ENCODE results near the gene RAB40C.

RAB40C gene

DNA sequence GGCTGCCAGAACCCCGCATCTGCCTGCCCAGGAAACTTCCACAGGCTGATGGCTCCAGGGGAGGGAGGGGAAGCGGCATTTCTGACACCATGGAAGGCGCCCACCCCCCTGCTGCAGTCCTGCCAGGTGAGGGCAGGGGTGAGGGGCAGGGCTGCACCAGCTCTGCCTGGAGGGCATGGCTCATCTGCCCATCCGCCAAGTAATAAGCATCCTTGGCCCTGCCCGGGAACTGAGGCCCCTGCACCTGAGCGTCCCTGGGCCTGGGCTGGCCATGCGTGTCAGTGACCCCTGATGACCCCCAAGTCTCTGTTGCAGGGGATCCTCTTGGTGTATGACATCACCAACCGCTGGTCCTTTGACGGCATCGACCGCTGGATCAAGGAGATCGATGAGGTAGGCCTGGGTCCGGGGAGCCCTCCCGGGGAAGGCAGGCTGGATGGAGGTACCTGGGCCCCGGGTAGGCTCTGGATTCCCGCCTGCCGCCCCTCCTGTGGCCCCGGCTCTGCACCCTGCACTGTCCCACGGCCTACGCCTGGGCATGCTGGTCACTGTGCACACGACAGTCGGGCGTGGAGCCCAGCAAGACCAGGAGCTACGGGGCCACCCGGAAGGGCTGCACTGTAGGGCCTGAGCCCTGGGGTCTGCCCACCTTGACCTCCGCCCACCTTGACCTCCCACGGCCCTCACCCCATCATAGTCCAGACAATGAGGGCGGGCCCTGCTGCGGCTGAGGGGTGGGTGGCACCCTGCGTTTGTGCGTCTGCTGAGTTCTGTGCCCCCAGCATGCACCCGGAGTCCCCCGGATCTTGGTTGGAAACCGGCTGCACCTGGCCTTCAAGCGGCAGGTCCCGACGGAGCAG lies 35.5 kb downstream of the RAB40C start:
- TF ChIP-seq GABPA (IDR thresholded peaks at IDR 0.05; ENCODE audit: low read depth) (no peak), POLR2AphosphoS5 (IDR thresholded peaks at IDR 0.05; ENCODE audit: low read depth) (no peak), SPI1 (IDR thresholded peaks at IDR 0.05; ENCODE audit: borderline replicate concordance, low read depth) (no peak)
- TF ChIP-seq, protein P1, sequence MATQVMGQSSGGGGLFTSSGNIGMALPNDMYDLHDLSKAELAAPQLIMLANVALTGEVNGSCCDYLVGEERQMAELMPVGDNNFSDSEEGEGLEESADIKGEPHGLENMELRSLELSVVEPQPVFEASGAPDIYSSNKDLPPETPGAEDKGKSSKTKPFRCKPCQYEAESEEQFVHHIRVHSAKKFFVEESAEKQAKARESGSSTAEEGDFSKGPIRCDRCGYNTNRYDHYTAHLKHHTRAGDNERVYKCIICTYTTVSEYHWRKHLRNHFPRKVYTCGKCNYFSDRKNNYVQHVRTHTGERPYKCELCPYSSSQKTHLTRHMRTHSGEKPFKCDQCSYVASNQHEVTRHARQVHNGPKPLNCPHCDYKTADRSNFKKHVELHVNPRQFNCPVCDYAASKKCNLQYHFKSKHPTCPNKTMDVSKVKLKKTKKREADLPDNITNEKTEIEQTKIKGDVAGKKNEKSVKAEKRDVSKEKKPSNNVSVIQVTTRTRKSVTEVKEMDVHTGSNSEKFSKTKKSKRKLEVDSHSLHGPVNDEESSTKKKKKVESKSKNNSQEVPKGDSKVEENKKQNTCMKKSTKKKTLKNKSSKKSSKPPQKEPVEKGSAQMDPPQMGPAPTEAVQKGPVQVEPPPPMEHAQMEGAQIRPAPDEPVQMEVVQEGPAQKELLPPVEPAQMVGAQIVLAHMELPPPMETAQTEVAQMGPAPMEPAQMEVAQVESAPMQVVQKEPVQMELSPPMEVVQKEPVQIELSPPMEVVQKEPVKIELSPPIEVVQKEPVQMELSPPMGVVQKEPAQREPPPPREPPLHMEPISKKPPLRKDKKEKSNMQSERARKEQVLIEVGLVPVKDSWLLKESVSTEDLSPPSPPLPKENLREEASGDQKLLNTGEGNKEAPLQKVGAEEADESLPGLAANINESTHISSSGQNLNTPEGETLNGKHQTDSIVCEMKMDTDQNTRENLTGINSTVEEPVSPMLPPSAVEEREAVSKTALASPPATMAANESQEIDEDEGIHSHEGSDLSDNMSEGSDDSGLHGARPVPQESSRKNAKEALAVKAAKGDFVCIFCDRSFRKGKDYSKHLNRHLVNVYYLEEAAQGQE (IDR thresholded peaks at IDR 0.05; ENCODE audit: insufficient replicate concordance, low read depth) = no peak
- TF ChIP-seq, protein P2, sequence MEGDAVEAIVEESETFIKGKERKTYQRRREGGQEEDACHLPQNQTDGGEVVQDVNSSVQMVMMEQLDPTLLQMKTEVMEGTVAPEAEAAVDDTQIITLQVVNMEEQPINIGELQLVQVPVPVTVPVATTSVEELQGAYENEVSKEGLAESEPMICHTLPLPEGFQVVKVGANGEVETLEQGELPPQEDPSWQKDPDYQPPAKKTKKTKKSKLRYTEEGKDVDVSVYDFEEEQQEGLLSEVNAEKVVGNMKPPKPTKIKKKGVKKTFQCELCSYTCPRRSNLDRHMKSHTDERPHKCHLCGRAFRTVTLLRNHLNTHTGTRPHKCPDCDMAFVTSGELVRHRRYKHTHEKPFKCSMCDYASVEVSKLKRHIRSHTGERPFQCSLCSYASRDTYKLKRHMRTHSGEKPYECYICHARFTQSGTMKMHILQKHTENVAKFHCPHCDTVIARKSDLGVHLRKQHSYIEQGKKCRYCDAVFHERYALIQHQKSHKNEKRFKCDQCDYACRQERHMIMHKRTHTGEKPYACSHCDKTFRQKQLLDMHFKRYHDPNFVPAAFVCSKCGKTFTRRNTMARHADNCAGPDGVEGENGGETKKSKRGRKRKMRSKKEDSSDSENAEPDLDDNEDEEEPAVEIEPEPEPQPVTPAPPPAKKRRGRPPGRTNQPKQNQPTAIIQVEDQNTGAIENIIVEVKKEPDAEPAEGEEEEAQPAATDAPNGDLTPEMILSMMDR (IDR thresholded peaks at IDR 0.05; ENCODE audit: insufficient read depth, low read length) = no peak
- Histone ChIP-seq H3K27ac (replicated peaks) (no peak overlapping the region), H3K4me3 (replicated peaks; ENCODE audit: insufficient read depth, low read length) (no peak overlapping the region), H3K27me3 (ENCODE audit: insufficient read depth, poor library complexity, severe bottlenecking) (no peaks in the 10 kb centered on the region)
- DNase-seq (ENCODE audit: low read depth in 1 of 2, low spot score in 1 of 2) = no peak

DNA sequence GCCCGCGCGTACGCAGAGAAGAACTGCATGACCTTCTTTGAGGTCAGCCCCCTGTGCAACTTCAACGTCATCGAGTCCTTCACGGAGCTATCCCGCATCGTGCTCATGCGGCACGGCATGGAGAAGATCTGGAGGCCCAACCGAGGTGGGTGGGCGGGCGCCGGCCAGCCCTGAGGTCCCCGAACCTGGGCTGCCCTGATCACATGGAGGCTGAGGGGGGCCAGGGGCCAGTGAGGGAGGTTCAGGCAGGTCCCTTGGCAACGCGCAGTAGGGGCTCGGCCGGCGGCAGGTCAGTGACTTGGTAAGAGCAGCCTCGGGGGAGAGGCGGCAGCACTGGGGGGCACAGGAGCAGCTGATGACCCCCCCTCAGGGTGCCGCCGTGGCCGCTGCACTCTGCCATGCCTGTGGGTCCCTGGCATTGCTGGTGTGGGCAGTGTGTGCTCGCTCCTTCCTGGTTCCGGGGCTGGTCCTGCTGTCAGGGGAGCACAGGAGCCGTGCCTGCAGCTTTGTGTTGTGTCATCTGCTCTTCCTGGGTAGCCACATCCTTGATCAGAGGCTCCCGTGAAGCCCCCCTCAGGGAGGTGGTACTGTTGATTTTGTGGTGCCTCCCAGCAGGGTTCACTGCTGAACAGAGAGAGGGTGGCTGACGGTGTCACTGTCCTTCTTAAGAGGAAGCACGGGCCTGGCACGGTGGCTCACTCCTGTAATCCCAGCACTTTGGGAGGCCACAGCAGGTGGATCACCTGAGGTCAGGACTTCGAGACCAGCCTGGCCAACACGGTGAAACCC lies 36.3 kb downstream of the RAB40C start:
- TF ChIP-seq GABPA (IDR thresholded peaks at IDR 0.05; ENCODE audit: low read depth) = no peak
- TF ChIP-seq SPI1 (IDR thresholded peaks at IDR 0.05; ENCODE audit: borderline replicate concordance, low read depth) = no peak
- TF ChIP-seq, protein P1 (IDR thresholded peaks at IDR 0.05; ENCODE audit: insufficient replicate concordance, low read depth) = no peak
- TF ChIP-seq, protein P2 (IDR thresholded peaks at IDR 0.05; ENCODE audit: insufficient read depth, low read length) = no peak
- TF ChIP-seq POLR2AphosphoS5 (IDR thresholded peaks at IDR 0.05; ENCODE audit: low read depth) = no peak
- Histone ChIP-seq H3K27me3 (ENCODE audit: insufficient read depth, poor library complexity, severe bottlenecking) (no peaks in the 10 kb centered on the region), H3K4me3 (replicated peaks; ENCODE audit: insufficient read depth, low read length) (no peak overlapping the region), H3K27ac (replicated peaks) (no peak overlapping the region)
- no peak for DNase-seq (ENCODE audit: low read depth in 1 of 2, low spot score in 1 of 2)

DNA sequence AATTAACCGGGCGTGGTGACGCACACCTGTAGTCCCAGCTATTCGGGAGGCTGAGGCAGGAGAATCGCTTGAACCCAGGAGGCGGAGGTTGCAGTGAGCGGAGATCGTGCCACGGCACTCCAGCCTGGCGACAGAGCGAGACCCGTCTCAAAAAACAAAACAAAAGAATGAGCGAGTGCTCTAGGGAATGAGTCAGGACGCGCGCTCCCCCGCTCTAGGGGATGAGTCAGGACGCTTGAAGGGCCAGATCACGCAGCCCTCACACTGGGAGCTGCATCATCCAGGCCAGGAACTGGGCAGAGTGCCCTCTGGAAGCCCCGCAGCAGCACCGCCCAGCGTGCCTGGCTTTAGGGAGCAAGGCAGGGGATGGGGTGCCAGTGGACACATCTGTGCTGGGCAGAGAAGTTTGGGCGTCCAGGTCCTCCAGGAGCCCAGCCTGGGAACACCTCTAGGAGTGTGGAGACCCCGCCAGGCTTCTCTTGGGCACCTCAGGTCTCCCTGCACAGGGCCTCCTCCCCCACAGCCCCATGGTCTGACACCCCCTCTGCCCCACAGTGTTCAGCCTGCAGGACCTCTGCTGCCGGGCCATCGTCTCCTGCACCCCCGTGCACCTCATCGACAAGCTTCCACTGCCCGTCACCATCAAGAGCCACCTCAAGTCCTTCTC lies 37.1 kb downstream of the RAB40C start:
- no peak overlapping the region for H3K27ac ChIP-seq (replicated peaks)
- DNase-seq (ENCODE audit: low read depth in 1 of 2, low spot score in 1 of 2) = no peak
- no peaks in the 10 kb centered on the region for H3K27me3 ChIP-seq (ENCODE audit: insufficient read depth, poor library complexity, severe bottlenecking)
- TF ChIP-seq, protein P1 (IDR thresholded peaks at IDR 0.05; ENCODE audit: insufficient replicate concordance, low read depth) = no peak
- TF ChIP-seq GABPA (IDR thresholded peaks at IDR 0.05; ENCODE audit: low read depth) (no peak), SPI1 (IDR thresholded peaks at IDR 0.05; ENCODE audit: borderline replicate concordance, low read depth) (no peak), POLR2AphosphoS5 (IDR thresholded peaks at IDR 0.05; ENCODE audit: low read depth) (no peak)
- TF ChIP-seq, protein P2 (IDR thresholded peaks at IDR 0.05; ENCODE audit: insufficient read depth, low read length) = no peak
- no peak overlapping the region for H3K4me3 ChIP-seq (replicated peaks; ENCODE audit: insufficient read depth, low read length)

Data from HL-60 (cell line).